Activated T-cell treated with anti-CD3 and anti-CD28 coated beads for 4 hours (primary cell): ENCODE data around the gene ZNRF2.
"Not testable (repeated sequence)": the region's sequence is repeated elsewhere in the genome, so short reads cannot be mapped to it uniquely, and the experiment has no call there.

Source experiments
- DNase-seq: peaks from one replicate; pipeline ENCODE4 v3.0.0-alpha.2; 2020

Gene ZNRF2

DNA sequence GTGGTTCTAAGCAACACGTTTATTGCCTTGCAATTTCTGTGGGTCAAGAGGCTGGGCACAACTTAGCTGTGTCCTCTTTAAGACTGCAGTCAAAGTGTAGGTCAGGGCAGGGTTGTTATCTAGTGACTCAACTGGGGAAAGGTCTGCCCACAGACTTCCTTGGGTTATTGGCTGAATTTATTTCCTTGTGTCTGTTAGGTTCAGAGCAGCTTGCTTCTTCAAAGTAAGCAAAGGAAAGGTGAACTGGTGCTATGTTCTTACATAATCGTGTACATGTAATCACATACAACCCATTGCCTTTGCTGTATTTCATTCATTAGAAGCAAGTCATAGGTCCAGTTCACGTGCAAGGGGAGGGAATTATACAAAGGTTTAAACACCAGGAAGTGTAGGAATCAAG, 5.9 kb downstream of the ZNRF2 start:
- DNase-seq: not testable (repeated sequence)

DNA sequence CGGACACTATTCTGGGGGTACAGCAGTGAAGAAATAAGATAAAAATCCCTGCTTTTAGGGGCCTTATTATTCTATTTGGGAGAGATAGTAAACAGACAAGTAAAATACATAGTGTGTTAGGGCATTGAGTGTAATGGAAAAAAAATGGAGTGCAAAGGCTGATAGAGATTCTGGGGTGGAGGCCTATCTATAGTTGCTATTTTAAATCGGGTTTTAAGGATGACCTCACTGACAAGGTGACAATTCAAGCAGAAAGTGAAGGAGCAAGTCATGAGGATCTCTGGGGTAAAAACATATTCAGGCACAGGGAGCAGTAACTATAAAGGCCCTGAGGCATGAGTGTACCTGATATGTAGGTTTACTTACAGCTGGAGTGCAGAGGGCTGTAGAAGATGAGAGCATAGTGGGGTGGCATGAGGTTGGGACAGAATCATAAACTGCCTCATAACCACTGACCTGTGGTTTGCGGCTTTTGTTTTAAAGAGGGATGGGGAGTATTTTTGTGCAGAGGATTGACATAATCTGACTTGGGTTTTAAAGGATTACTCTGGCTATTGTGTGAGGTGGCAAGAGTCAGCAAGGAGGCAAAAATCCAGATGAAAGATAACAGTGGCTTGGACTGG, 8.1 kb downstream of the ZNRF2 start:
- not testable (repeated sequence) for DNase-seq

DNA sequence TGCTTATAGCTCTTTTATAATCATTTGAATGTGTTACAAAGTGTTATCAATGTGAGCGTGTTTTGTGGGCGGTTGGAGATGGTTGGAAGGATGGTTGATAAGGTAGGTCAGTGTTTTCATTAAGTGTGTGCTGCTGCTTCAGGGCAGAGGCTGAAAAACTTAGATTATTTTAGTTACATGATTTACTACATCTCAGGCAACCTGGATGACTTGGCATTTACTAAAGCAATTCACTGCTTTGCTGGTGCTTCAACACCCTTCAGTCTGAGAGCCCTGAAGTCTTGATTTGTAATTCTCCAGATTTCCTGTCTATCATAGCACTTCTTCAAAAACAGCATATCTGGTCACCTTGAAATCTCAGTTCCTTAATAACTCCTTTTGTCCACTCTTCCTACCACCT, 11.9 kb downstream of the ZNRF2 start:
- not testable (repeated sequence) for DNase-seq

DNA sequence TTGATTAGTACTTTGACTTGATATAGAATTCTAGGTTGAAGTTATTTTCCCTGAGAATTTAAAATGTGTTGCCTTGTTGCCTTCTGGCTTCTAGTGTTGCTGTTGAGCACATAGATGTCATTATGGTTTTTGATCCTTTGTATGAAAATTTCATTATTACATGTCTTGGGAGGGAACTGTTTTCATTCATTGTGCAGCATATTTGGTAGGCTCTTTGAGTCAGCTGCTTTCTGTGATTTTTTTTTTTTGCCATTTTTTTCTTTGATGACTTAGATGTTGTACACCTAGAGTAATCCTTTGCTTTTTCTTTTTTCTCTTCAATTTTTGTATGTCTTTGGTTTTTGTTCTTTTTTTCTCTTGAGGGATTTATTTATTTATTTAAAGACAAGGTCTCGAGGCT, 13.1 kb downstream of the ZNRF2 start:
- not testable (repeated sequence) for DNase-seq

DNA sequence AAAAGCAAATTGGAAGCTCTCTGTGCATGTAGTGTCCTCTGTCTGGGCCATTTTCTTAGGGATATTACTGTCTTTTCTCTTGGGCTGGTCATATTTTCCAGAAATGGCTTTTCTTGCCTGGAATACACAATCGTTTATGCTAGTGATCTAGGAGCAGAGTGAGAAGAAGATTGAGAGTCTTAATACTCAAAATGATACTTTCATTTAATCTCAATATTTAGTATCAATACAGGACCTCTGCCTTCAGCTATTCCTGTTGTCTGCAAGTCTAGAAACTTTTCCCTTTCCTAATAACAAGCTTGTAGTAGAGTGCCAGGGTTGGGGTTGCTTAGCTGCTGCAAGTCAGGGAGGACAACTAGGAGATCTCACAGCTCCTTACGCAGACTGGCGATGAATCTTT, 14.0 kb downstream of the ZNRF2 start:
- not testable (repeated sequence) for DNase-seq

DNA sequence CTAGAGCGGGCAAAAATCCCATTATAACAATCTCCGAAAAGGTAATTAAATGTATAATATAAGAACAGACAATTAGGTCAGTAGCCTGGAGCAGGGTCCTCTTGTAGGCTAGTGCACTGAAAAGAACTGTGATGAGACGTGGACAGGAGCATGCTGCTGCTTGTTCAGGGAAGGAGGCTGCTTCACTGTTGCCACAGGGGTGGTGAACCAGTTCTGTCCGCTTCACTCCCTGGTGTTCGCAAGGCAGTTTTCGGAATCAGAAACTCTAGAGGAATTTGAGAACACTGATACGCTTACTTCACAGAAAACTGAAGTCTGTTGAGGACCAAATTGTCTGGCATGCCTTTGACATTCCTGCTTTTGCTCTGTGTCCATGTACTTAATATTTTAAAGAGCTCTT, 17.4 kb downstream of the ZNRF2 start:
- DNase-seq: no peak

DNA sequence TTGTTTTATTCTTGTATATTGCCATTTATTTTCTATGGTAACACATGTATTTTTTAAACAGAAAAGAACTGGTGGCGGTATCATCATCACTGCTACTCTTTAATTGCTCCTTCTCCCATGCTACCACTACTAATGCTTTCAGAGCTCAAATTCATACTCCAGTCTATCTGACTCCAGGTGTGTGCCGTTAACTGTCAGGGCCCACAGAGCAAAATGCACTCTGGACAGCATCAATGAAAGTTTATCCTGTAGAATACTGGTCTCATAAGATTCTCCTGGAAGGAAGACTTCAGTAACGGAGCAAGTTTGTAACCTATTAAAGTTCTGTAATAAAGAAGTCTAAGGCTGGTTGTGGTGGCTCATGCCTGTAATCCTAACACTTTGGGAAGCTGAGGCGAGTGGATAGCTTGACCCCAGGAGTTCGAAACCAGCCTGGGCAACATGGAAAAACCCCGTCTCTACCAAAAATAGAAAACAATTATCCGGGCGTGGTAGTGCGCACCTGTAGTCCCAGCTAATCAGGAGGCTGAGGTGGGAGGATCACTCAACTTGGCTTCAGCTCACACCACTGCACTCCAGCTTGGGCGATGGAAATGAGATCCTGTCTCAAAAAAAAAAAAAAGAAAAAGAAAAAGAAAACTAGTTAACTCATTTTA, 18.4 kb downstream of the ZNRF2 start:
- DNase-seq: no peak

DNA sequence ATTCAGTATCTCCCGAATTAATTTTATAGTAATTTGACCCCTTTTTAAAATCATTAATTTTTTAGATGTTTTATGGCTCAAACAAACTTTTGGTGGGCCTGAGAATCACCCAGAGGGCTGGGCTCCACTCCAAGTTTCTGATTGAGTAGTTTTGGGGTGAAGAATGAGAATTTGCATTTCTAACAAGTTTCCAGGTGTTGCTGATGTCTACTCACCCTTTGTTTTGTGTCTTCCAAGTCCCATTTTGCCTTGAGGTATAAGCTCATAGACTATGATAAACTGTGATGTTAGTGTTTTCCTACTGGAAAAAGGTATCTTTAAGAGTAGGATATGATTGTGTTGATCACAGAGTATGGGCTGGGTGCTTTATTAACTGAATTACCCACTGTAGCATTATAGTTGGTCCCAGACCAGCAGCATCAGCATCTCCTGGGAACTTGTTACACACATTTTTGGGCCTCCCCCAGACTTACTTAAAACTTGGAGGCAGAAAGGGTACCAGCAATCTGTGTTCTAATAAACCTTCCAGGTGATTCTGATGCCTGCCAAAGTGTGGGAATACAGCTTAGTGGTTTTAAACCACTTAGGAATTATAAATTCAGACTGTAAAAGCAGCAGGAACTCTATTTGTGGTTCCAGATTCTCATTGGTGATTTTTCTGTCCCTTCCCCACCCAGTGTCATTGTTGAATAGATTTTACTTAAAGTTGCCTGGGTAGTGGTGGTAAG, 19.1 kb downstream of the ZNRF2 start:
- no peak for DNase-seq

DNA sequence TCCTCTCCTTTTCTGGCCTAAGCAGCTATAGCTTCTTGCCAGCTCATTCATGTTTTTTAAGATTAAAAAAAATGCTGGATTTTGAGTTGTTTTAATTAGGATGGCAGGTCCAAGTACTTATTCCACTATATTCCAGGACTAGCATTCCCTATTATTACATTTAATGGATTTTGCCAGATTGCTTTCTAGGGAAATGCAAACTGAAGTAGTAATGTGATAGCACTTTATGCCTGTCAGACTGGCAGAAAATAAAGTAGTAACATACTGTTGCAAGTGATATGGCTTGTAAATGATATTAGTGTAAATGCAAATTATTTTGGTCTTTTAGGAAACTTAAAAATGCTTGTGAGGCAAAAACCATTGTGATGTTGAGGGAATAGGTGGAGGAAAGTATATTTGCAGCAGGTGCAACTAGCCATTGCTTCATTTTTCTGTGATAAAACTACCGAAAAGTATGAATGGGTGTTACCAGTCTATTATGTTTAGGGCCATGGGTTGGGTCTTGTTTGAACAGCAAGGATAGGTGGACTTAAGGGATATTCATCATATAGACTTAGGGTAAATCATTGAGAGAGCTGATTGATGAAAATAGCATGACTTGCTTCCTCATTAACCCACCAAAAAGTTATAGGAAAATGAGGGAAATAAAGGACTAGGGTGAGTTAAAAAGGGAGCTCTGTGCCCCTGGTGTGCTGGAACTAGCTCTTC, 19.9 kb downstream of the ZNRF2 start:
- DNase-seq: no peak

DNA sequence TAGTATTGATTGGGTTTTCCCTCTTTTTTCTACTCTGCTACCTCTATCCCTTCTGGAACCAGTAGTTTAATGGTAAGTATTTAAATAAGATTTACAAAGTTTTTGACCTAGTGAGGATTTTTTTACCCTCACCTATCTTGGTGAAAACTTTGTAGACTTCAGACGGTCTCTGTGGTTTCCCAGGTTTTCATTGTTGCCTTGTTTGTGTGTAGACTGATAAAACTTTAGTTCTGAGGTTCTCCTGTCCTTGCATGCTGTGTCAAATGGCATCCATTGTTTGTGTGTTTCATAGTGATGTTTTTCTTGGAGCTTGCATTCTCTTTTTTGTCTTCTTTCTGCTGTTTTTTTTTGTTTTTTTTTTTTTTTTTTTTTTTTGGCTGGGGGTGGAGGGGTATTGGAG, 22.6 kb downstream of the ZNRF2 start:
- no peak for DNase-seq

DNA sequence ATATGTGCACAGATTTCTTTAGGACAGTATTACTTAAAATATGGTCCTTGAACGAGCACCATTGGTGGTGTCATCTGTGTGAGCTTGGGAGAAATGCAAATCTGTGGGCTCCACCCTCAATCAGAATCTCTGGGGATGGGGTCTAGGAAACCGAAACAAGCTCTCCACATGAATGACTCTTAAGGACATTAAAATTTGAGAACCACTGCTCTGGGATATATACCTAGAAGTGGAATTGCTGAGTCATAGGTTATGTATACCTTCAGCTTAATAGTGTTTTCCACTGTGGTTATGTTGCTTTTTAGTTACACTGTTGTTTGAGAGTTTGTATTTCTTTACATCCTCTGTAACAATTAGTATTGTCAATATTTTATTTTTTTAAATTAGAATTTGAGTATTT, 24.0 kb downstream of the ZNRF2 start:
- DNase-seq: no peak

DNA sequence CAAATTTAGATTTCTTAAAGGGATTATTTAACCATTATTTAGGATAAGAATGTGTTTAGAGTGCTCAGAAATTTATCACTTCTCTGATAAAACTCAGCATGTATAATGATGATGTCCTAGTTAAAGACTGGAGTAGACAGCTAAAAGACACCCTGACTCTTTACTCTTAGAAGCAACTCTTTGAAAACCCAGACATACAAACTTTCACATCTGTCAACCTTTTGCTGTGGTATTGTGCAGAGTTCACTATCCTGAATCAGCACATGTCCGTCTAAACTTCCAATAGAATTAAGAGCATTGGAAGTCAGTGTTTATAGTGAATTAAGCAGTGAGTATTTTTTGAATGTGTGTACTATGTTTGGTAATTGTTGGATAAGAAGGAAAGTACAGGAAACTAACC, 24.9 kb downstream of the ZNRF2 start:
- no peak for DNase-seq

DNA sequence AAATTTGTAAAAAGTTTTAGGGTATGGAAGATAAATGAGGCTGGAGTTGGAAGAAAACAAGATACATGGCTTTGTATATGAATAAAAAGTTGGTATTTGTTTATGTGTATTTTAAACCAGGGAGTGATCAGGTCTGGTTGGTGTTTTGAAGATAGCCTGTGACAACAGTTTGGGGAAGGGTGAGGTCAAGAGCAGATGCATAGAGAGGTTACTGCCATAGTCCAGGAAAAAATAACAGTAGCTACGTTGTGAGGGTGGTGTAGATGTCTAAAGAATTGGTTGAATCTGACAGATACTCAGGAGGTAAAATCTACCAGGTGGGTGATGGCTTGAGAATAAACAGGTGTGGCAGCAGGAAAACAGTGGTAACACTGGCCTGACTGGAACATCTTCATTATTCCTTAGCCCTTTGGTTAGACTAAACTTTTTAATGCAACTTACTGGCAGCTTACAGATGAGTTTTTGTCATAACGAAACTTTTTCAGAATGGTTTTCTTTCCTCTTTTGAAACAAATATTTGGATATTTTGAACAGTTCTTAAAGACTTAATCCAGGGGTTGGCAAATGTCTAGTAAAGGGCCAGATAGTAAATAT, 25.5 kb downstream of the ZNRF2 start:
- DNase-seq: no peak

DNA sequence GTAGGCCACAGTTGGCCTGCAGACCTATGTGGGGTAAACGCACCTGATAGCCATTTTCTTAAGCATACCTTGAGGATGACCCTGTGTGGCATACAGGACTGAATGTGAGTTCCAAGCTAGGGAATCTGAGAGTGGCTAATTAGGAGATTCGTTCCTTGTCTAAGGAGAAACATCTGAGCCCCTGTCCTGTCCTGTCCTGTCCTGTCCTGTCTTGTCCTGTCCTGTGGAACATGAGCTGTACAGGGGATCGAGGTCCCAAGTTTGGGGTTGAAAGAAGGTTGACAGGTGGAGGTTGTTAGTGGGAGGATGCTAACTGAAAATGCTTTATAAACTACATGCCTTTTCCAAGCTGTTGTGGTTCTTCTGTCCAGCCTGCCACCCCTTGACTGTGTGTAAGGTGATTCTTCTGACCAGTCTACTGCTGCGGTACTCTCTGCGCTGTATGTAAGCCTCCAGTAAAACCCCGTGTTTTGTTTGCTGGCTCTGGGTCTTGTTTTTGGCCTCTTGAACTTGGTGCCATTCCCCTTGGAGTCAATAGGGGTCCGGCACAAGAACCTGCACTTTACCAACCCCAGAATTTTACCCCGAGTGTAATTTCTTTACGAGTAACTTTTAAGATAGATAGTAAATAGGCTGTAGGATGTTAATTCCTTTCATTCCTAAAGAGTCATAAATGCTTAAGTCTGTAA, 26.4 kb downstream of the ZNRF2 start:
- DNase-seq: no peak

DNA sequence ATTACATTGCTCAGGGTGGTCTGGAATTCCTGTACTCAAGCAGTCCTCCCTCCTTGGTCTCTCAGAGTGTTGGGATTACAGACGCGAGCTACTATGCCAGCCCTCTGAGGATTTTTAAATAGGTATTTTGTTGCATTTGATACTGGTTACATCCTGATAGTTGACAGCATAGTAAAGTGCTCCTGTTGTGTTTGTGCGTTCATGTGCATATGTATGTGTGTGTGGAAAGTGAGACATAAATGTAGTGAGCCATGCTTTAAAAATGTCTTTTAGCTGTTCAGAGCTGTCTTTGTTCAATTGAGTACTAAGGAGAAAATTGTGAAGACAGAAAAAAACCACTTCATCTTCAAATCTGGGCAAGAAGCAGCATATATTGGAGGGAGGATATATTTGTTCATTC, 27.8 kb downstream of the ZNRF2 start:
- no peak for DNase-seq

DNA sequence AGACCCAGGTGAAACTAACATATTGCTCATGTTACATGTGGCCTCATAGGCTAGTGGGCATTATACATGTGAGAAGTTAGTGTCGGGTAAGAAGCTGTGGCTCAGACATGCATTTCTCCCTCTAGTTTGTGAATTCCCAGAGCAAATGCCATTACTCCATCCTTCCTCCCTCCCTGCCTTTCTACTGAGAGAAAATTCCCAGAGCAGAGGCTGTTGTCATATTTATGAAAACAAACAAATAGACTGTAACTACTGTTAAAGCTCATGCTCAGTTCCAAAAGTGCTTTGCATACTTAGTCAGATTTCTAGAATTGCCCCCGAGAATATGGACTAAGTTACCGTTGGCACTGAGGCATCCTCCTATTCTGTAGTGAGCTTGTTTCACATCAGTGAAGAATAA, 29.0 kb downstream of the ZNRF2 start:
- no peak for DNase-seq

DNA sequence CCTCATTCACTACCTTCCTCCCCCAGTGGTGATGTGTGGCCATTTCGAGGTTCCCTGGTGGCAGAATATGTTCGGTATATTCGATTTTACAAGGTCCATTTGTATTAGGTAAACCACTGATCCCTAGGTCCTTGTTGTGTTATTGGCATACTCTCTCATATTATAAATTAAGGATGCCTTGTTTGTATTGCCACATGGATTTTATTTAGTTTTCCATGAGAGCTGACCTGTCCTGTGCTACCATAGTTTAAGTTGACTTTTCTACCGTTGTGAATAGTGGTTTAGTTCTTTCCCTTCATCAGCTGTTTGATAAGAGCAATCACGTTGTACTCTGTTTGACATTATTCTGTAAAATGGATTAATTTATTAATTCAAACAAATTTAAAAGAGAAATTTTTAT, 29.4 kb downstream of the ZNRF2 start:
- DNase-seq: no peak

DNA sequence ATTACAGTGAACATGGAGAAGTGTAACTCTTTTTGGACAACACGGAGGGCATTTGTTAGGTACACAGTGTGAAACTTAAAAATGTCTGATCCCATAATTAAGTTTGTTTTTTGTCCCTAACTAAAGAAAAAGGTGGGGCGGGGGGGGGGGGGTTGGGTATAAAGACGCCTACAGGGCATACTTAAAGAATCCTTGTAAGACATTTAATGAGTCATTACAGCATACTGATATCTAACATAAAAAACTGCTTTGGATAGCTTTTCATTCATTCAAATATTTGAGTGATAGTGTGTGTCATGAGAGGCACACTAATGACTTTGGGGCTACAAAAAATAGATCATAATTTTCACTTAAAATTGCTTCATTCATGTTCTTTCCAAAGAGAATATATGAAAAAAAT, 31.2 kb downstream of the ZNRF2 start:
- DNase-seq: no peak

DNA sequence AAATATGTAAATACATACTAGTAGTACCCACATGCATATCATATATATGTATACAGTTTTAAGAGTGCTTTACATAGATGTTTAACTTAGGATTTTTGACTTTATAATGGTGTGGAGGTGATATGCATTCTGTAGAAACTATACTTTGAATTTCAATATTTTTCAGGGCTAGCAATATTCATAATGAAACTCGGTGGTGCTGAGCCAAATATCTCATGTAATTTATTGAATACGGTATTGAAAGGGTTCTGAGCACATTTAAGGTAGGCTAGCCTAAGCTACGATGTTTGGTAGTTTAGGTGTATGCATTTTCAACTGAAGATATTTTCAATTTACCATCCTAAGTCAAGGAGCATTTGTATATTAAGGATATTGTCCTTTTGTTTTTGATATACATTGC, 36.0 kb downstream of the ZNRF2 start:
- no peak for DNase-seq

DNA sequence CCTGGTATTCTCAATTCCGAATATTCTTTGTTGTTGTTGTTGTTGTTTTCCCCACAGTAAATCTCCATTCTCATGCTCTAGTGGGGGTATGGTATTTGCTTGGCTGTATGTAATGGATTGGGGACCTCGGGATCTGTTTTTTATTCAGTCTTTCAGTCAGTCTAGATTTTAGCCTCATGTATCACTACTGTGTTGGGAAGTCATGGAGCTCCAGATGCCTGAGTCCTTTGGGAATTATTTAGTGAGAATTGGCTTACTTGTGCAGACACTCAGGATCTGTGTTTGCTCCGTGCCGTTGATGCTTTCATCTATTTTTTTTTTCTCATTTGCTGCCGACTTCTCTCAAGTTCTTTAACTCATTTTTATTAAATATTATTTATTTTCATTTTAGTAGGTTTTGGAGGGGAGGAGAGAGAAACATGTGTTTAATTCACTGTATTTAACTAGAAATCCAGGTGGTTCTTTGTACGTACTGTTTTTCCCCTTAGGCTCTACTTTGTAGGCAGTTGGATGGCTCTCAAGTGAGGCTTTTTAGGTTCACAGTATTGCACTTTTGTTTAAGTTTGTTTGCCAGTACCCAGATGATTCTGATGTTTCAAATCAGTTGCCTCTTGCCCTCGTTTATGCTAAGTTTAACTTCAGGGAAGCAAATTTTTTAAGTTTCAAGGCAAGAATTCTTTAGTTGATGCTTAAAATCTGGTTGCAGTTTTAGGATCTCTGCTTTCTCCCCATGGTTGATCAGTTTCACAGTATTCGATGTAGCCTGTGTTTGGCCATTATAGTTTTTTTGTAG, 36.9 kb downstream of the ZNRF2 start:
- no peak for DNase-seq

DNA sequence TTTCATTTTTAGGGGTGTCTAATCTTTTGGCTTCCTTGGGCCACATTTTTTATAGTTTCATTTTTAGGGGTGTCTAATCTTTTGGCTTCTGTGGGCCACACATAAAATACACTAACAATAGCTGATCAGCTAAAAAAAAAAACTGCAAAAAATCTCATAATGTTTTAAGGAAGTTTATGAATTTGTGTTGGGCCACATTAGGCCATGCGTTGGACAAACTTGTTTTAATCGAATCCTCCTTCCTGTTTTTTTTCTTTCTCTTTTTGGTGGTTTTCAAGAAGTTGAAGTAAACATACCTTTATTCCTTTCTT, 37.4 kb downstream of the ZNRF2 start:
- DNase-seq: no peak
